Smooth muscle cell of the umbilical artery (primary cell): ENCODE results near the gene UBD. TPM values are rescaled to one million over a fixed set of nuclear protein-coding genes. Genes with fewer than 3 reads are reported as not detected.

Source experiments
- total RNA-seq: library from RNA; depleted of rRNA; stranded (reverse); fragments of >200 nt; gene quantifications from 2 replicates; pipeline ENCODE4 v1.2.3, GENCODE V29; 2014

UBD gene
- total RNA-seq: 0.30 TPM in 1 of 2 replicates, not detected in the other

DNA sequence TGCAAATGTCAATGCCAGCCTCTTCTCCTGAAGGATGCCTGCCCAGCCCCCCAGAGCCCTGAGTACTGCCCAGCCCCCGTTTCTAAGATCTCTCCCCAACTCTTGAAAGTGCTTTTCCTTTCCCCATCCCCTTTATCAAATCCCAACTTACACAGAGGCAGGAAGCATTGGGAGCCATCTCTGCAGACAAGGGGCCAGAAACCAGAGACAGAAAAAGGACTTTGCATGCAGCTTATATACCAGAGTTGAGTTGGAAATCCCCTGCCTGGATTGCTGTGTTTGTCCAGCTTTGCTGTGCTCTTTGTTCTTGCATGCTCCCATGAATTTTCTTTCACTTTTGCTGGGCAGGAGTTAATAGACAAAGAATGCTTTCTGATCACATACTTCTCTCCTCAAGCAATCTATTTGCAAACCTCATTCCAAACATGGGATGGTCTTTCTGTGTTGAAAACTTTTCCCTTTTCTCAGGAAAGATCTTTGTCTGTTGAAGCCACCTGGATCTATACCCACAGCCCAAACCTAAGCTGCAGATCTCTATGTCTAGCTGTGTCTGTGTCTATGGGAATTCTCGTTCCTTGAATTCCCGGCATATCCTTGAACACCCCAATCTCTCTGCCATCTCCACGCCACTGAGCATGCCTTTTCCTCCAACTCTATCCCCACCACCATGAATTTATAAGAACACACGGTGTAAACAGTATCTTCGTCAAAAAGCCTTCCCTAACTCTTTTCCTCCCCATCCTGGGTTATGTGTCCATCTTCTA is at the start of gene UBD:
UBD (minus strand) TSS at position 209 of the 764 bp plus-strand sequence; CDS start at position 178, 31 bp downstream.

DNA sequence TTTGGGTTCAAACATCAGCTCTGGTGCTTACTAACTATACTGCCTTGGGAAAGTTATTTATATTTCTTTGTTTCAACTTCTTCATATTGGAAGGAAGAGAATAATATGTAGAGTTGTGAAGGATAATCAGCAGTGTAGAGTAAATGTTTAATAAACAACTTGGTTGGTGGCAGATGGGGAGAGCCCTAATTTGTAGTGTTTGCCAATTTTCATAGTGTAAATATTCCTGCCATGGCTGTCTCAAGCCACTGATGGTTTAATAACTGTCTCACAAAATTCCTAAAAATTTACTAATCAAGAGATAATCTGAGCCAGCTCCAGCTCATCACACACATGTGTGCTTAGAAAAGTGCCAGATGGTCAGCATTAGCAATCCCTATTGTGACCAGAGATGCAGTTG is 25.3 kb upstream of the UBD start, which contains the start of gene OR2H2:
OR2H2 (plus strand) TSS at position 301 of the 400 bp plus-strand sequence. CDS start 2,824 bp downstream, outside the sequence.

Other genes starting within 250 kb of the UBD start
- not detected in 2 replicates for gene OR5V1, start 190.9 kb downstream of the UBD start, total RNA-seq
- not detected in 2 replicates for gene OR12D3, start 184.4 kb downstream of the UBD start, total RNA-seq
- not detected in 2 replicates for gene OR12D2, start 164.1 kb downstream of the UBD start, total RNA-seq
- not detected in 2 replicates for gene OR12D1, start 144.8 kb downstream of the UBD start, total RNA-seq
- gene OR10C1, start 120.4 kb downstream of the UBD start, total RNA-seq: not detected in 2 replicates
- not detected in 2 replicates for gene OR11A1, start 102.7 kb downstream of the UBD start, total RNA-seq
- not detected in 2 replicates for gene OR2H1, start 102.6 kb downstream of the UBD start, total RNA-seq
- not detected in 2 replicates for gene MAS1L, start 71.8 kb downstream of the UBD start, total RNA-seq
- gene OR2H2, start 25.4 kb upstream of the UBD start, total RNA-seq: not detected in 2 replicates
- gene GABBR1, start 73.5 kb upstream of the UBD start, total RNA-seq: 13.1 and 18.6 TPM in 2 replicates
- not detected in 2 replicates for gene MOG, start 97.4 kb upstream of the UBD start, total RNA-seq
- gene ZFP57, start 121.4 kb upstream of the UBD start, total RNA-seq: 0.69 TPM in 1 of 2 replicates, not detected in the other
- 4.4 and 8.0 TPM in 2 replicates for gene HLA-F, start 163.7 kb upstream of the UBD start, total RNA-seq